HepG2 (cell line): ENCODE data around the gene STAT5A. TPM values are rescaled to one million over a fixed set of nuclear protein-coding genes. Genes with fewer than 3 reads are reported as not detected.

ENCODE experiments used
- HMGA1 ChIP-seq: sonication (generic); formaldehyde crosslinking; conservative IDR thresholded peaks from 2 replicates; pipeline ENCODE4 v1.4.0; 2020; ENCODE audit warnings: missing genetic modification reagents
- IRF2 ChIP-seq: IDR thresholded peaks from 2 replicates; pipeline ENCODE4 v1.6.1; 2018; ENCODE audit warnings: missing genetic modification reagents, missing compliant biosample characterization
- KDM4B ChIP-seq: sonication (generic); formaldehyde crosslinking; IDR thresholded peaks from 2 replicates; pipeline ENCODE4 v1.4.0; 2020; ENCODE audit warnings: missing genetic modification reagents
- MTF2 ChIP-seq: sonication (generic); formaldehyde crosslinking; IDR thresholded peaks from 2 replicates; pipeline ENCODE4 v1.5.0; 2020; ENCODE audit warnings: missing genetic modification reagents, borderline replicate concordance
- MXD4 ChIP-seq: IDR thresholded peaks from 2 replicates; pipeline ENCODE4 v1.6.1; 2016; ENCODE audit warnings: mild to moderate bottlenecking, missing biosample characterization, missing genetic modification reagents
- POLR2A ChIP-seq, 2 experiments: IDR thresholded peaks; 2 replicates each; pipeline ENCODE4 v1.6.1; 2011; ENCODE audit warnings: low read depth in 2 of 2, low read length in 2 of 2, mild to moderate bottlenecking in 1 of 2, moderate library complexity in 1 of 2; ENCODE audit not compliant: insufficient read depth in 1 of 2
- ZIK1 ChIP-seq: sonication (generic); formaldehyde crosslinking; IDR thresholded peaks from 2 replicates; pipeline ENCODE4 v1.5.0; 2020; ENCODE audit warnings: mild to moderate bottlenecking, low read depth, missing genetic modification reagents, borderline replicate concordance
- ZNF335 ChIP-seq: sonication (generic); formaldehyde crosslinking; IDR thresholded peaks from 2 replicates; pipeline ENCODE4 v1.4.0; 2020; ENCODE audit warnings: missing genetic modification reagents
- ZNF670 ChIP-seq: sonication (generic); formaldehyde crosslinking; IDR thresholded peaks from 2 replicates; pipeline ENCODE4 v1.8.0; 2022; ENCODE audit warnings: mild to moderate bottlenecking, missing genetic modification reagents, borderline replicate concordance
- ZSCAN9 ChIP-seq: IDR thresholded peaks from 2 replicates; pipeline ENCODE4 v1.6.1; 2016; ENCODE audit warnings: borderline replicate concordance
- polyA plus RNA-seq, 8 experiments: library from polyadenylated mRNA; depleted of rRNA in 3 of 8; stranded (reverse) in 7 of 8; unstranded in 1 of 8; fragments of >200 nt; fragmentation: Illumina TruSeq in 4 of 8; extraction: Trizol in 4 of 8; gene quantifications; 2 replicates each; pipeline versions ENCODE4 v1.2.1 to v1.2.3, GENCODE V29; 2011 to 2016; ENCODE audit warnings: low read depth in 4 of 8, missing spikeins in 1 of 8, mixed read lengths in 1 of 8; ENCODE audit not compliant: insufficient read depth in 1 of 8
- total RNA-seq, 5 experiments: library from RNA; depleted of rRNA; stranded (reverse); fragments of >200 nt; fragmentation: Illumina TruSeq; extraction: Trizol; gene quantifications; 2 replicates each; pipeline ENCODE4 v1.2.3, GENCODE V29; 2016; ENCODE audit warnings: low read depth in 1 of 5
- TF ChIP-seq, protein P1 (sequence below): IDR thresholded peaks from 2 replicates; pipeline ENCODE4 v1.6.1; 2016; ENCODE audit warnings: missing compliant biosample characterization, missing genetic modification reagents, borderline replicate concordance
- TF ChIP-seq, protein P2 (sequence below), 2 experiments: sonication (generic) in 1 of 2; formaldehyde crosslinking in 1 of 2; IDR thresholded peaks; 2 replicates each; pipeline versions ENCODE4 v1.5.1 to v1.6.1; 2011 to 2020; ENCODE audit warnings: borderline replicate concordance in 1 of 2, low read depth in 1 of 2, low read length in 1 of 2, mild to moderate bottlenecking in 1 of 2, missing genetic modification reagents in 1 of 2, moderate library complexity in 1 of 2
- TF ChIP-seq, protein P3 (sequence below): sonication (generic); formaldehyde crosslinking; conservative IDR thresholded peaks from 2 replicates; pipeline ENCODE4 v1.4.0; 2020; ENCODE audit warnings: missing genetic modification reagents
- TF ChIP-seq, protein P4 (sequence below): sonication (generic); formaldehyde crosslinking; IDR thresholded peaks from 2 replicates; pipeline ENCODE4 v1.4.0; 2020; ENCODE audit warnings: missing genetic modification reagents

Gene STAT5A
- total and polyA plus RNA-seq, 2 of the 13 experiments (the other 11 are each of a cell fraction or from before 2014, with no cell fraction given): 1.4 to 4.1 TPM

DNA sequence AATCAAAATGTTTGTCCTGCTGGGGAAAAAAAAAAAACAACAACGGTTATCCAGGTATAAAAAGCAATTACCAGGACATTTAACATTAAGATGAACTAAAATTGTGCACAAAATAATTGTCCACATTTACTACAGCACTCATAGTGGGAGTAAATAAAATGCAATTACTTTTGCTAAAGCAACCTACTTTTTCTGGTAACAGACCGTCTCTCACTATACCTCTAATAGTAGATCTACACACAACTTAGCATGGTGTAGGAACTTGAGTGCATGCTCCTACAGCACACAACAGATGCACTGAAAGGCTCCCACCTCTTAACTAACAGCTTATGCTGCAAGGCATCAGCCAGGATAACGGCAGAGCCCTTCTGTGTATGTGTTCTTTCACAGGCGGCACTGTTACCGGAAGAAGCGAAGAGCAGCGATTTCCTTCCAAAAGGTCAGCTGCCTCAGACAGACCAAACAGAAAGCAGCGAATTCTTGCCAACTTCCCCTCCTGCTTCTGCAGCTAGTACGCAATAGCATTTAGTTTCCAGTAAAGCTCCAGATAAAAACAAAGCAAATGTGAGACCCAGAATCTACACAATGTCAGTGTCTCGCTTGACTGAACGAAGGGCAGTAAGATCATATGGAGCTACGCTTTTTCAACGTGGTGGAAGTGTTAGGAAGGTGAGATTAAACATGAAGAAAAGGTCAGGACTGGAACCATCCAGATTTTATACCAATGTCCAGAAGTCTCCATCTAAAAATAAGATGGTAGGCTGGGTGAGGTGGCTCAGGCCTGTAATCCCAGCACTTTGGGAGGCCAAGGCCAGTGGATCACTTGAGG is 39.7 kb upstream of the STAT5A start (continued):
- TF ChIP-seq ZNF670: peak; percentile 71; the same call in 1 of the 2 replicates
- TF ChIP-seq, protein P1, sequence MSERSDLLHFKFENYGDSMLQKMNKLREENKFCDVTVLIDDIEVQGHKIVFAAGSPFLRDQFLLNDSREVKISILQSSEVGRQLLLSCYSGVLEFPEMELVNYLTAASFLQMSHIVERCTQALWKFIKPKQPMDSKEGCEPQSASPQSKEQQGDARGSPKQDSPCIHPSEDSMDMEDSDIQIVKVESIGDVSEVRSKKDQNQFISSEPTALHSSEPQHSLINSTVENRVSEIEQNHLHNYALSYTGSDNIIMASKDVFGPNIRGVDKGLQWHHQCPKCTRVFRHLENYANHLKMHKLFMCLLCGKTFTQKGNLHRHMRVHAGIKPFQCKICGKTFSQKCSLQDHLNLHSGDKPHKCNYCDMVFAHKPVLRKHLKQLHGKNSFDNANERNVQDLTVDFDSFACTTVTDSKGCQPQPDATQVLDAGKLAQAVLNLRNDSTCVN: peak; percentile 56; the same call in 1 of the 2 replicates
- no peak for TF ChIP-seq HMGA1 (CRISPR knock-in tag)
- peak; percentile 66; the same call in 1 of the 2 replicates for TF ChIP-seq ZSCAN9 (CRISPR knock-in tag)
- TF ChIP-seq KDM4B (CRISPR knock-in tag): peak; percentile 11; the same call in 1 of the 2 replicates
- peak; percentile 47 to 54; a peak in 3 of 4 replicates for TF ChIP-seq POLR2A (IDR thresholded peaks at IDR 0.05; ENCODE audit: insufficient read depth in 1 of 2, low read depth in 2 of 2, low read length in 2 of 2)
- no peak for TF ChIP-seq ZIK1 (CRISPR knock-in tag)
- TF ChIP-seq, protein P2, sequence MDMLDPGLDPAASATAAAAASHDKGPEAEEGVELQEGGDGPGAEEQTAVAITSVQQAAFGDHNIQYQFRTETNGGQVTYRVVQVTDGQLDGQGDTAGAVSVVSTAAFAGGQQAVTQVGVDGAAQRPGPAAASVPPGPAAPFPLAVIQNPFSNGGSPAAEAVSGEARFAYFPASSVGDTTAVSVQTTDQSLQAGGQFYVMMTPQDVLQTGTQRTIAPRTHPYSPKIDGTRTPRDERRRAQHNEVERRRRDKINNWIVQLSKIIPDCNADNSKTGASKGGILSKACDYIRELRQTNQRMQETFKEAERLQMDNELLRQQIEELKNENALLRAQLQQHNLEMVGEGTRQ (IDR thresholded peaks at IDR 0.05; ENCODE audit: low read depth, low read length): peak; percentile 84
- TF ChIP-seq, protein P2 (CRISPR knock-in tag; IDR thresholded peaks at IDR 0.05; ENCODE audit: borderline replicate concordance): peak; percentile 79; the same call in 1 of the 2 replicates
- TF ChIP-seq, protein P3, sequence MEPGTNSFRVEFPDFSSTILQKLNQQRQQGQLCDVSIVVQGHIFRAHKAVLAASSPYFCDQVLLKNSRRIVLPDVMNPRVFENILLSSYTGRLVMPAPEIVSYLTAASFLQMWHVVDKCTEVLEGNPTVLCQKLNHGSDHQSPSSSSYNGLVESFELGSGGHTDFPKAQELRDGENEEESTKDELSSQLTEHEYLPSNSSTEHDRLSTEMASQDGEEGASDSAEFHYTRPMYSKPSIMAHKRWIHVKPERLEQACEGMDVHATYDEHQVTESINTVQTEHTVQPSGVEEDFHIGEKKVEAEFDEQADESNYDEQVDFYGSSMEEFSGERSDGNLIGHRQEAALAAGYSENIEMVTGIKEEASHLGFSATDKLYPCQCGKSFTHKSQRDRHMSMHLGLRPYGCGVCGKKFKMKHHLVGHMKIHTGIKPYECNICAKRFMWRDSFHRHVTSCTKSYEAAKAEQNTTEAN (CRISPR knock-in tag): no peak
- TF ChIP-seq MXD4 (CRISPR knock-in tag): peak; percentile 43; the same call in 1 of the 2 replicates
- TF ChIP-seq IRF2 (CRISPR knock-in tag): peak; percentile 92
- TF ChIP-seq, protein P4, sequence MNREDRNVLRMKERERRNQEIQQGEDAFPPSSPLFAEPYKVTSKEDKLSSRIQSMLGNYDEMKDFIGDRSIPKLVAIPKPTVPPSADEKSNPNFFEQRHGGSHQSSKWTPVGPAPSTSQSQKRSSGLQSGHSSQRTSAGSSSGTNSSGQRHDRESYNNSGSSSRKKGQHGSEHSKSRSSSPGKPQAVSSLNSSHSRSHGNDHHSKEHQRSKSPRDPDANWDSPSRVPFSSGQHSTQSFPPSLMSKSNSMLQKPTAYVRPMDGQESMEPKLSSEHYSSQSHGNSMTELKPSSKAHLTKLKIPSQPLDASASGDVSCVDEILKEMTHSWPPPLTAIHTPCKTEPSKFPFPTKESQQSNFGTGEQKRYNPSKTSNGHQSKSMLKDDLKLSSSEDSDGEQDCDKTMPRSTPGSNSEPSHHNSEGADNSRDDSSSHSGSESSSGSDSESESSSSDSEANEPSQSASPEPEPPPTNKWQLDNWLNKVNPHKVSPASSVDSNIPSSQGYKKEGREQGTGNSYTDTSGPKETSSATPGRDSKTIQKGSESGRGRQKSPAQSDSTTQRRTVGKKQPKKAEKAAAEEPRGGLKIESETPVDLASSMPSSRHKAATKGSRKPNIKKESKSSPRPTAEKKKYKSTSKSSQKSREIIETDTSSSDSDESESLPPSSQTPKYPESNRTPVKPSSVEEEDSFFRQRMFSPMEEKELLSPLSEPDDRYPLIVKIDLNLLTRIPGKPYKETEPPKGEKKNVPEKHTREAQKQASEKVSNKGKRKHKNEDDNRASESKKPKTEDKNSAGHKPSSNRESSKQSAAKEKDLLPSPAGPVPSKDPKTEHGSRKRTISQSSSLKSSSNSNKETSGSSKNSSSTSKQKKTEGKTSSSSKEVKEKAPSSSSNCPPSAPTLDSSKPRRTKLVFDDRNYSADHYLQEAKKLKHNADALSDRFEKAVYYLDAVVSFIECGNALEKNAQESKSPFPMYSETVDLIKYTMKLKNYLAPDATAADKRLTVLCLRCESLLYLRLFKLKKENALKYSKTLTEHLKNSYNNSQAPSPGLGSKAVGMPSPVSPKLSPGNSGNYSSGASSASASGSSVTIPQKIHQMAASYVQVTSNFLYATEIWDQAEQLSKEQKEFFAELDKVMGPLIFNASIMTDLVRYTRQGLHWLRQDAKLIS: no peak; the same call in 1 of the 2 replicates
- 0 out of 2 replicates have a peak, but pooled peaks have one; percentile 39 for TF ChIP-seq MTF2
- peak; percentile 15; the same call in 1 of the 2 replicates for TF ChIP-seq ZNF335 (CRISPR knock-in tag)
